ENCODE results near the gene NACC2.
"Not testable (repeated sequence)": the region's sequence is repeated elsewhere in the genome, so short reads cannot be mapped to it uniquely, and the experiment has no call there.

Gene NACC2

GRCh38 chr9:136080716-136081112 is 14.4 kb downstream of the NACC2 start:
- DNase-seq (ENCODE audit: low spot score): peak; percentile 1

GRCh38 chr9:136079916-136080246 is 15.2 kb downstream of the NACC2 start:
- DNase-seq (ENCODE audit: low spot score): no peak

GRCh38 chr9:136079211-136079915 is 15.7 kb downstream of the NACC2 start:
- peak; percentile 9 for DNase-seq (ENCODE audit: low spot score)

GRCh38 chr9:136078498-136079011 is 16.5 kb downstream of the NACC2 start:
- peak; percentile 5 for DNase-seq (ENCODE audit: low spot score)

GRCh38 chr9:136078024-136078423 is 17.1 kb downstream of the NACC2 start:
- DNase-seq (ENCODE audit: low spot score): no peak

- DNase-seq (ENCODE audit: low spot score): peak; percentile 3
These were observed 17.6 kb downstream of the NACC2 start for GRCh38 chr9:136077491-136077890.

- no peak for DNase-seq (ENCODE audit: low spot score)
These were observed 19.0 kb downstream of the NACC2 start for GRCh38 chr9:136075881-136076678.

- no peak for DNase-seq (ENCODE audit: low spot score)
These were observed 19.8 kb downstream of the NACC2 start for GRCh38 chr9:136075134-136075841.

GRCh38 chr9:136074706-136075105 is 20.4 kb downstream of the NACC2 start:
- no peak for DNase-seq (ENCODE audit: low spot score)

- no peak for DNase-seq (ENCODE audit: low spot score)
These were observed 32.2 kb downstream of the NACC2 start for GRCh38 chr9:136062657-136063439.

GRCh38 chr9:136061916-136062315 is 33.2 kb downstream of the NACC2 start:
- DNase-seq (ENCODE audit: low spot score): not testable (repeated sequence)

- no peak for DNase-seq (ENCODE audit: low spot score)
These were observed 33.7 kb downstream of the NACC2 start for GRCh38 chr9:136061405-136061804.

- DNase-seq (ENCODE audit: low spot score): no peak
These were observed 34.3 kb downstream of the NACC2 start for GRCh38 chr9:136060671-136061371.

GRCh38 chr9:136059851-136060670 is 35.0 kb downstream of the NACC2 start:
- DNase-seq (ENCODE audit: low spot score): no peak

GRCh38 chr9:136059321-136059791 is 35.7 kb downstream of the NACC2 start:
- no peak for DNase-seq (ENCODE audit: low spot score)

GRCh38 chr9:136058801-136059302 is 36.2 kb downstream of the NACC2 start:
- DNase-seq (ENCODE audit: low spot score): no peak

- no peak for DNase-seq (ENCODE audit: low spot score)
These were observed 37.0 kb downstream of the NACC2 start for GRCh38 chr9:136058084-136058483.

- DNase-seq (ENCODE audit: low spot score): no peak
These were observed 37.6 kb downstream of the NACC2 start for GRCh38 chr9:136057236-136058081.

Measured in HuH-7.5 (cell line).